ENCODE data around the gene IGFLR1. TPM values are rescaled to one million over a fixed set of nuclear protein-coding genes. Genes with fewer than 3 reads are reported as not detected.

The IGFLR1 gene
- total and polyA plus RNA-seq, 10 donors: 16.5 to 64.7 (median 46.4) TPM

DNA sequence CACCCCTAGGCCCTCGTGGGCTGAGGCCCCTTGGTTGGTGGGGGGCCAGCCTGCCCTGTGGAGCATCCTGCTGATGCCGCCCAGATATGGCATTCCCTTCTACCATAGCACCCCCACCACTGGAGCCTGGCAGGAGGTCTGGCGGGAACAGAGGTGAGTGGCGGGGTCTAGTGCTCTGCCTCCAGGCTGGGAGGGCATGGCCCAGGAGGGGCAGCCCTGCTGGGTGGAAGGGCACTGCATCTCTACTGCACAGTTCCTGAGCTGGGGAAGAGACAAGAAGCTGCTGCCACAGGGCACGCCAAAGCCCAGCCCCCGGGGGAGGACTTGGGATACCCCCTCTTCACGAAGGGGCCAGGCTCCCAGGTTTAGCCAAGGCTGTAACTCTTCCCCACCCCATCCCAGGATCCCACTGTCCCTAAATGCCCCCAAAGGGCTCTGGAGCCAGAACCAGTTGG is 26.9 kb downstream of the IGFLR1 start:
- no peak for TF ChIP-seq POLR2AphosphoS5 (IDR thresholded peaks at IDR 0.05)
- TF ChIP-seq POLR2A (IDR thresholded peaks at IDR 0.05): no peak
- TF ChIP-seq, protein P1, sequence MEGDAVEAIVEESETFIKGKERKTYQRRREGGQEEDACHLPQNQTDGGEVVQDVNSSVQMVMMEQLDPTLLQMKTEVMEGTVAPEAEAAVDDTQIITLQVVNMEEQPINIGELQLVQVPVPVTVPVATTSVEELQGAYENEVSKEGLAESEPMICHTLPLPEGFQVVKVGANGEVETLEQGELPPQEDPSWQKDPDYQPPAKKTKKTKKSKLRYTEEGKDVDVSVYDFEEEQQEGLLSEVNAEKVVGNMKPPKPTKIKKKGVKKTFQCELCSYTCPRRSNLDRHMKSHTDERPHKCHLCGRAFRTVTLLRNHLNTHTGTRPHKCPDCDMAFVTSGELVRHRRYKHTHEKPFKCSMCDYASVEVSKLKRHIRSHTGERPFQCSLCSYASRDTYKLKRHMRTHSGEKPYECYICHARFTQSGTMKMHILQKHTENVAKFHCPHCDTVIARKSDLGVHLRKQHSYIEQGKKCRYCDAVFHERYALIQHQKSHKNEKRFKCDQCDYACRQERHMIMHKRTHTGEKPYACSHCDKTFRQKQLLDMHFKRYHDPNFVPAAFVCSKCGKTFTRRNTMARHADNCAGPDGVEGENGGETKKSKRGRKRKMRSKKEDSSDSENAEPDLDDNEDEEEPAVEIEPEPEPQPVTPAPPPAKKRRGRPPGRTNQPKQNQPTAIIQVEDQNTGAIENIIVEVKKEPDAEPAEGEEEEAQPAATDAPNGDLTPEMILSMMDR (IDR thresholded peaks at IDR 0.05 in 8 of 11, conservative IDR thresholded peaks at IDR 0.05 in 3 of 11): no peak
- Histone ChIP-seq H3K4me3 (peak overlapping the region in 5 of 8 donors; percentile 75 to 97 (median 94)), H3K36me3 (peaks cover 0 to 11% (median 8%) of the 10 kb centered on the region in 6 donors), H3K27me3 (replicated peaks in 1 of 7) (no peaks in the 10 kb centered on the region), H3K4me1 (peaks cover 32 to 89% (median 75%) of the 10 kb centered on the region in 6 donors), H3K9me3 (no peaks in the 10 kb centered on the region), H3K27ac (peak overlapping the region in 5 of 8 donors; percentile 89 to 98 (median 96))
- intact Hi-C loops (cut with DNase I; ENCODE audit: low total_unique reads): loop anchor here (10.0 kb wide), 1 partner anchor 161 kb away; no protein-coding TSS in a partner anchor
- WGBS, 5 donors: 81 to 92% (median 85%) methylated on average over 5 to 7 of the region's 7 CpGs
- DNase-seq: peak; percentile 83

DNA sequence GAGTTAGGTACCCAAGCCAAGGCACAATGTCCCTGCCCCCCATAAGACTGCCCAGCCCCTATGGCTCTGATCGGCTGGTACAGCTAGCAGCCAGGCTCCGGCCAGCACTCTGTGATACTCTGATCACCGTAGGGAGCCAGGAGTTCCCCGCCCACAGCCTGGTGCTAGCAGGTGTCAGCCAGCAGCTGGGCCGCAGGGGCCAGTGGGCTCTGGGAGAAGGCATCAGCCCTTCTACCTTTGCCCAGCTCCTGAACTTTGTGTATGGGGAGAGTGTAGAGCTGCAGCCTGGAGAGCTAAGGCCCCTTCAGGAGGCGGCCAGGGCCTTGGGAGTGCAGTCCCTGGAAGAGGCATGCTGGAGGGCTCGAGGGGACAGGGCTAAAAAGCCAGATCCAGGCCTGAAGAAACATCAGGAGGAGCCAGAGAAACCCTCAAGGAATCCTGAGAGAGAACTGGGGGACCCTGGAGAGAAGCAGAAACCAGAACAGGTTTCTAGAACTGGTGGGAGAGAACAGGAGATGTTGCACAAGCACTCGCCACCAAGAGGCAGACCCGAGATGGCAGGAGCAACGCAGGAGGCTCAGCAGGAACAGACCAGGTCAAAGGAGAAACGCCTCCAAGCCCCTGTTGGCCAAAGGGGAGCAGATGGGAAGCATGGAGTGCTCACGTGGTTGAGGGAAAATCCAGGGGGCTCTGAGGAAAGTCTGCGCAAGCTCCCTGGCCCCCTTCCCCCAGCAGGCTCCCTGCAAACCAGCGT is 27.5 kb downstream of the IGFLR1 start:
- Histone ChIP-seq H3K27ac (peak overlapping the region in 4 of 8 donors; percentile 65 to 98 (median 96)), H3K9me3 (no peaks in the 10 kb centered on the region), H3K36me3 (peaks cover 0 to 5% (median 2%) of the 10 kb centered on the region in 6 donors), H3K4me1 (peaks cover 30 to 87% (median 71%) of the 10 kb centered on the region in 6 donors), H3K4me3 (peak overlapping the region in 3 of 8 donors; percentile 2 to 87 (median 21)), H3K27me3 (replicated peaks in 1 of 7) (no peaks in the 10 kb centered on the region)
- DNase-seq: no peak
- intact Hi-C loops (cut with DNase I; ENCODE audit: low total_unique reads): loop anchor here (10.0 kb wide), 1 partner anchor 160 kb away; no protein-coding TSS in a partner anchor
- WGBS, 5 donors: 64 to 80% (median 68%) methylated on average over 11 to 14 of the region's 14 CpGs
- TF ChIP-seq, protein P1 (IDR thresholded peaks at IDR 0.05 in 8 of 11, conservative IDR thresholded peaks at IDR 0.05 in 3 of 11): peak in 2 of 11 experiments; percentile 5 to 9
- no peak for TF ChIP-seq POLR2A (IDR thresholded peaks at IDR 0.05)

DNA sequence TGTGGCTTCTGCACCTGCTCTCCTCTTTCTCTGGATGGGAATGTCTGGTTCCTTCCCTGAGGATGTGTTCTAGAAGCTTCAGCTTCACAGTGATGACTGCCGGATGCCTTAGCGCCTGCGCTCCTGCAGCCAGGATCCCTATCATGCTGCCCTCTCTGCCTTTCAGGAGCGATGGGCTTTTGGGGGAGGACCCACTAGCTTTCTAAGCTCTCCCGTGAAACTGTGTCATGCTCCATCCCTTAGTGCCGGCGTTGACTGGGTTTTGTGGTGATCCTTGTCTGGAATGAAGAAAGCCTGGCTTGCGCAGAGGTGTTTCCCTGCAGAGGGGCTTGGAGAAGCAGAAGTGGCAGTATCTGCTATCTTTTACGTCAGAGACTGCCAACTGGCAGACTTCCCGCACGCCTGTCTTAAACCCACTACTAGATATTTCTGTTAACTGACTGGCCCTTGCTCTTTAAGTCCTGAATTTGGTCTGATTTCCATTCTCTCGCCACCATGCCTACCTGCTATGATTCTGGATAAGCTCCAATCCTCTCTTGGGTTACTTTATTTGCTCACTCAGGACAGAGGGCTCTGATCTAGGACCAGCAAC is 28.3 kb downstream of the IGFLR1 start:
- Histone ChIP-seq H3K27me3 (replicated peaks in 1 of 7) (no peaks in the 10 kb centered on the region), H3K9me3 (no peaks in the 10 kb centered on the region), H3K27ac (peak overlapping the region in 5 of 8 donors; percentile 22 to 97 (median 80)), H3K4me3 (peak overlapping the region in 3 of 8 donors; percentile 21 to 87 (median 31)), H3K4me1 (peaks cover 22 to 79% (median 63%) of the 10 kb centered on the region in 6 donors), H3K36me3 (no peaks in the 10 kb centered on the region)
- no peak for DNase-seq
- intact Hi-C loops (cut with DNase I; ENCODE audit: low total_unique reads): loop anchor here (10.0 kb wide), 1 partner anchor 159 kb away; no protein-coding TSS in a partner anchor
- TF ChIP-seq POLR2A (IDR thresholded peaks at IDR 0.05) (no peak), POLR2AphosphoS5 (IDR thresholded peaks at IDR 0.05) (no peak)
- TF ChIP-seq, protein P1 (IDR thresholded peaks at IDR 0.05 in 8 of 11, conservative IDR thresholded peaks at IDR 0.05 in 3 of 11): no peak
- WGBS, 5 donors: 65 to 87% (median 74%) methylated on average over 12 of the region's 12 CpGs

DNA sequence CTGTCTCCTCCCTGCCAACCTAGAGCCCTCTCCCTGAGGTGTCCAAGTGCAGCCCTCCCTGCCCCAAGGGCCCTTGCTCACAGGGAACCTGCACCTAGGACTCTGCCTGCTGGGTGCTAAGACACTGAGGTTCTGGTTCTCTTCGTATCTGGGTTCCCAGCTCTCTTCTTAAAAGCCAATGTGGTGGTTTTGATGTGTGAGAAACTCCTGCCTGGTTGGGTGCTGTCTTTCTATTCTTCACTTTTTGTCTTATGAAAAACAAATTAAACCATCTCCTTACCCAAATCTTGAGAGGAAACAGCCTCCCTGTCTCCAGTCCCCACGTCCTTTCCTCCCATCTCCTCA is 28.8 kb downstream of the IGFLR1 start:
- H3K27ac ChIP-seq: peak overlapping the region in 6 of 8 donors; percentile 21 to 97 (median 72)
- TF ChIP-seq POLR2AphosphoS5 (IDR thresholded peaks at IDR 0.05) (peak in 1 of 3 donors; percentile 0), POLR2A (IDR thresholded peaks at IDR 0.05) (no peak)
- TF ChIP-seq, protein P1 (IDR thresholded peaks at IDR 0.05 in 8 of 11, conservative IDR thresholded peaks at IDR 0.05 in 3 of 11): no peak
- H3K27me3 ChIP-seq (replicated peaks in 1 of 7): no peaks in the 10 kb centered on the region
- intact Hi-C loops (cut with DNase I; ENCODE audit: low total_unique reads): loop anchor here (10.0 kb wide), 1 partner anchor 159 kb away; no protein-coding TSS in a partner anchor
- H3K36me3 ChIP-seq: no peaks in the 10 kb centered on the region
- peak overlapping the region in 3 of 8 donors; percentile 21 to 87 (median 31) for H3K4me3 ChIP-seq
- DNase-seq: no peak
- no peaks in the 10 kb centered on the region for H3K9me3 ChIP-seq
- peaks cover 17 to 74% (median 58%) of the 10 kb centered on the region in 6 donors for H3K4me1 ChIP-seq
- WGBS, 5 donors: 50 to 68% (median 62%) methylated on average over 2 of the region's 2 CpGs
